HG03342 (cell line): ENCODE measurements around the gene USP25.

Experiments used
- ATAC-seq: cut with Tn5 transposase; IDR thresholded peaks from one replicate; pipeline ENCODE4 v1.9.1; 2021; ENCODE audit warnings: mild to moderate bottlenecking, moderate library complexity; ENCODE audit not compliant: unreplicated experiment

The USP25 gene

GRCh38 chr21:15850645-15851044 is 120.9 kb downstream of the USP25 start:
- no peak for ATAC-seq

DNA sequence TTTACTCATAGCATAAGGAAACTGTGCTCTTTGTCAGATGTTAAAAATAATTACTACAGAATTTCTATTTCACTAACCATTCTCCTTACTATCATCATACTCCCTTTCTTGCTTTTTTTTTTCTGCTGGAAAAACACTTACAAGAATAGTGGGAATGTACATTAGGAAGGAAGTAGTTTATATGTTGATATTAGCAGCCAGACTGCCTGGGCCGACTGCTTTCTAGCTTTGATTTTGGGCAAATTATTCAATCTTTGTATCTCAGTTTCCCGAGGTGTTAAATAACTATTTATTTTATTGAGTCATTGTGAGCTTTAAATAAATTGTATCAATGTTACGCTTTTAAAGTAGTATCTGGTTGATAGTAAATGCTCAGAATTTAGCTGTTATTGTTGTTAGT is 122.4 kb downstream of the USP25 start:
- ATAC-seq = no peak

DNA sequence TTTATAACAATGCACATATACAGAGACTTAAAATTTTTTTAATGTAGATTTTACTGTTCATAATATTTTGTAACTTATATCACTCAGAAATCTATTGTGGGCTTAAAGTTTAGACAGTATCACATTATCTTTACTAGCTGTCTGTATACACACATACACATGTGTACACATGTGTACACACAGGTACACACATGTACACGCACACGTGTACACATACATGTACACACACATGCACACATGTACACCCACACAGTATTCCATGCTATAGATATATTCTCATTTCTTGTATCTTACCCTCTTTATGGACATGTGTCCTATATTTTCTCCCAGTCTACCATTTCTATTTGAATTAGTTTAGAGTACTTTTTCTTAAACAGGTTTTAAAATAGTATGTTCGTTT is 123.3 kb downstream of the USP25 start:
- ATAC-seq = no peak

DNA sequence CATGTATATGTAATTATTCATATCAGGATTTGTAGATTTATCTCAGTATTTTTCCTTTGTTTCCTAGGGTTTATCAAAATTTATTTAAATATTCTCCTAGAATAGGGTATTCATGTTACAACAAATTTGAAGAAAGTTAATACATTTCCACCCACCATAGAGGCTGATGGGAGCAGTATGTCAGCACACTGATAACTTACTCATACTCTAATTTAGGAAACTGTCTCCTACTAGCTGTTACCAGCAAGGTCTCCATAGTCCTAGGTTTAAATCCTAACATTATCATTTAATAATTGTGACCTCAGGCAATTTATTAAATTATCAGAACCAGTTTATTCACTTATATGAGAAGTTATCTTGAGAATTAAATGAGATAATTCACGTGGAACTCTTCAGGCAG is 127.0 kb downstream of the USP25 start:
- ATAC-seq = no peak

GRCh38 chr21:15857740-15858139 is 128.0 kb downstream of the USP25 start:
- ATAC-seq = no peak

- no peak for ATAC-seq
Measured at GRCh38 chr21:15860541-15860940, 130.8 kb downstream of the USP25 start.

- ATAC-seq = no peak
Measured at GRCh38 chr21:15868940-15869339, 139.2 kb downstream of the USP25 start.

DNA sequence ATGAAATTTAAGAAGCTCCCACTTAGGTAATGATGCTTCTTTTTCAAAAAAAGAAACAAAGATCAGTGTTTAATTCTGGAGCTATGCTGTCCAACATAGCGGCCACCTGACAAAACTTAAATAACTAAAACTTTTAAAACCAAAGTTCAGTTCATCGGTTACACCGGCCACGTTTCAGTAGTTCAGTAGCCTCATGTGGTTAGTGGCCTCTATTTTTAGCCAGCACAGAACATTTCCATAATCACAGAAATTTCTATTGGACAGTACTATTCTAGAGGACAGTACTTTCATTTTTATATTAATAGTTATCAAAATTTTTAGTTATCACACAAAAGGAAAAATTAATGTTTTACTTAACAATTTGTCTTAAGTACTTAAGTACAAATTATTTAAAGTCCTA is 141.0 kb downstream of the USP25 start:
- peak; percentile 62 for ATAC-seq

GRCh38 chr21:15872236-15872635 is 142.5 kb downstream of the USP25 start:
- no peak for ATAC-seq

GRCh38 chr21:15874615-15875014 is 144.8 kb downstream of the USP25 start:
- no peak for ATAC-seq

DNA sequence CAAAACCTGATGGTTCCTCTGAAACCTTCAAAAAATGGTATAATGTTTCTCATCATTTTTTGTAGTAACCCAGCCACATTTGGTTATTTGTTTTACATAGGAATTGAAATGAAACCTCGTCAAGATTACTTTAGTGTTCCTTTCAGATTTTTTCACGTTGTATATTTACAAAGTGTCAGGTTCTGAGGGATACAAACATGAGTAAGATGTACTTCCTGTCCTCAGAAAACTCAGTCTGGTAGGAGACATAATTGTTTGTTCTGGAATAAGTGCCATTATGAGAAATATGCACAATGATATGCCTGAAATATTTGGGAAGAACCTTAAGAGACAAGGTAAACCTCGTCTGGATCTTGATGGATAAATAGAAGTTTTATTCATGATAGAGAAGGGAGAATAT is 145.5 kb downstream of the USP25 start:
- no peak for ATAC-seq

- ATAC-seq = no peak
Measured at GRCh38 chr21:15893902-15894301, 164.1 kb downstream of the USP25 start.

GRCh38 chr21:15894596-15894995 is 164.8 kb downstream of the USP25 start:
- ATAC-seq = no peak

DNA sequence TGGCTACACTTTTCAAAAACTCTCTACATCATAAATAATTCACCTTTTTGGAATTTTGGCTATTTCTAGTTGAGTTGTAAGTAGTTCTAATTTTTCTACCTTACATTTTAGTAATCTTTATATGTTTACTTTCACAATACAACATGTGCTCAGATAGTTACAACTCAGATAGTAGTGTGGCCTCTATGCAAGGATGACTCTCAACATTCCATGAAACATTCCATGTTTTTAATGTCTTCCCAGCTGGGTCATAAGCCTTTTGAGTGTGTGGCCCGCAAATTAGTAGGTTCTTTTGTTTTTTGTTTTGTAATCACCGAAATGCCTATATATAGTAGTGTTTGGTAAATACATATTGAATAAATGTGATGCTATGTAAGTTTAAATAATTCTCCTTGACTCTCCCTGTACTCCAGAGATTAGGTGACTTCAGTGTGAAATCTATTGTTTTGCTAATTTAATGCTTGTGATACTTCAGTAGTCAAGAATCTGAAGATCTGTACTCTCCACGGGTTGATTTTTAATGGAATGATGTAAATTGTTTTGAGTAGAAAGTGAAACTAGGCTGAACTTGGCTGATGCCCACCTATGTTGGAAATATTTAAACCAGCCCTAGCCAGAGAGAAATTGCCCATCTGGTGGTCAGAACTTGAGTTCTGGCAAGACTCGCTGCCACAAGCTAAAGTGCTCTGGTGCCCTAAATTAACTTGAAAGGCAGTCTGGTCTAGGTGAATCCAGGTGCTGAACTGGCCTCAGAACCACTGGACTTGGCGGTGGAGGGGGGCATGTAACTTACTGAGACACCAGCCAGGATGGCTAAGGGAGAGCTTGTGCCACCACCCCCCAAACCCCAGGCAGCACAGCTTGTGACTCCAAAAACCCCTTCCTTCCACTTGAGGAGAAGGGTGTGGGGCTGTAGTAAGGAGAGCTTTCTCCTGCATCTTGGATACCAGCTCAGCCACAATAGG is 165.6 kb downstream of the USP25 start:
- no peak for ATAC-seq

GRCh38 chr21:15896501-15896900 is 166.7 kb downstream of the USP25 start:
- no peak for ATAC-seq

GRCh38 chr21:15904389-15904788 is 174.6 kb downstream of the USP25 start:
- ATAC-seq = no peak

DNA sequence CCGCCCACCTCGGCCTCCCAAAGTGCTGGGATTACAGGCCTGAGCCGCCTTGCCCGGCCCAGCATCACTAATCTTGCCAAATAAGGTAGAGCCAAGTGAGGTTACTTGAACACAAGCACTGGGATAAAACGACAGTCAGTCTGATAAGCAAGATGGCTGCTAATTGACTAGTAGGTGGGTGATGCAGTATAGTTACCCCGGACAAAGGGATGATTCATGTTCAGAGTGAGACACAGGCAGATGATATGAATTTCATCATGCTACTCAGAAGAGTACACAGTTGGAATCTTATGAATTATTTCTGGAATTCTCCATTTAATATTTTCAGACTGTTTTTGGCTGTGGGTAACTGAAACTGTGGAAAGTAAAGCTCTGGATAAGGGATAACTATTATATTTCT is 178.4 kb downstream of the USP25 start:
- ATAC-seq = no peak

DNA sequence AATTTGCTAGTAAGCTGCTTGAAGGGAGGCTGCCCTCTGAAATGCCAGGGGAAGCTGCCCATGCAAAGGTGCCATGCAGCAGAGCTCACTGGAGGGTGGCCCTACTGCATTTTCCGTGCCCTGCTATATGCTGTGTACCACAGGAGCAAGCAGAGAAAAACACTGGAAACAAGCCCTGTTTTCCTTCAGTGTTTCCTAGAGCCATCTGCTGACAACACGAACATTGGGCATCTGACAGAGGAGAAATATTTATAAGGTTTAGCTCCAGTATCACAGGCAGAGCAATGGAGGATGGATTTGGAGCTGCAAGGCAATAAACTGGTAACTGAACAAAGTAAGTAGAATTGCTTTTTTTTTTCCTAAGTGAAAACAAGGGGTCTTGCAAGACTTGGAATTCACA is 198.4 kb downstream of the USP25 start:
- ATAC-seq = no peak

DNA sequence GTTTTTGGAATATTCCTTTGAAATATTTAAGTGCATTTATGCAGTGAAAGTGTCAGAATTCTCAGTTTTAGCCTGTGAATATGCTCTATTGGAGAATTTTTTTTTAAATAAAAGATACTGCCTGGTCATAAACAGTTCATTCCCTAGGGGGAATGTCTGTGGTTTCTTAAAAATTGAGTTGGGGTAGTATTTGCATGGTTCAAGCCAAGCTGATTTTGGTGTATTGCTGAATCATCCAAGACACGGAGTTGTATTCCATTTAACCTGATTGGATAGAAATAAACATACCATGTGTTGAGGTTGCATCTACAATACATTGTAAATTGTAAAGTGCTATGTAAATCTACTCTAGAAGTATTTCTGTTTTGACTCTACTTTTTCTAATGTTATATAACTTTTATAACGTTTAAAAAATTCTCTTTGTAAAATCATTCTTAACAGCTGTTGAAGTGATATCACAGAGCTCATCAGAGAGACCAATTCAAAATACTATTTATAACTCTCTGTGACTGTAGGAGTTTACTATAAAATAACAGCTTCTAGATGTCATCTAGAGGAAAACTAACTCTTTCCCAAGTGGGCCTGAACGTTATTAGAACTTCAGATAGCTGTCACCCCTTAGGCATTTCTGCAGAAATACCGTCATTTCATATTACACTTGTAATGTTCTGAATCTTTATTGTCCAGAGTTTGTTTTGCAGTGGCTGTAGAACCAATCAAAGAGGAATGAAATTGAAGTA is 199.1 kb downstream of the USP25 start:
- no peak for ATAC-seq

GRCh38 chr21:15929536-15929935 is 199.8 kb downstream of the USP25 start:
- no peak for ATAC-seq
